Neuronal stem cell (in vitro differentiated cells): ENCODE results near the gene AUTS2.

ENCODE experiments used
- DNase-seq: peaks from one replicate; pipeline ENCODE4 v3.0.0-alpha.2; 2013; ENCODE audit warnings: low spot score
- H2AFZ ChIP-seq: one replicate; pipeline ENCODE4 v1.6.1; 2013; ENCODE audit warnings: mild to moderate bottlenecking, low read length, inconsistent platforms
- H2AK5ac ChIP-seq: 2 replicates; pipeline ENCODE4 v1.6.1; 2013; ENCODE audit warnings: low read depth, mild to moderate bottlenecking, inconsistent platforms, low read length, moderate library complexity, mixed read lengths
- H2BK120ac ChIP-seq: 2 replicates; pipeline ENCODE4 v1.6.1; 2013; ENCODE audit warnings: low read depth, mild to moderate bottlenecking, inconsistent platforms, low read length, moderate library complexity, mixed read lengths
- H2BK12ac ChIP-seq: one replicate; pipeline ENCODE4 v1.6.1; 2013; ENCODE audit warnings: low read length, inconsistent platforms
- H2BK15ac ChIP-seq: 2 replicates; pipeline ENCODE4 v1.6.1; 2013; ENCODE audit warnings: mild to moderate bottlenecking, low read length, inconsistent platforms, mixed read lengths
- H2BK5ac ChIP-seq: one replicate; pipeline ENCODE4 v1.6.1; 2013; ENCODE audit warnings: inconsistent platforms, mild to moderate bottlenecking, low read length, moderate library complexity
- H3K14ac ChIP-seq: one replicate; pipeline ENCODE4 v1.6.1; 2013; ENCODE audit warnings: low read length, inconsistent platforms
- H3K18ac ChIP-seq: 2 replicates; pipeline ENCODE4 v1.6.1; 2013; ENCODE audit warnings: low read length, inconsistent platforms
- H3K23ac ChIP-seq: 2 replicates; pipeline ENCODE4 v1.6.1; 2013; ENCODE audit warnings: low read depth, mild to moderate bottlenecking, mixed read lengths, low read length, inconsistent platforms; ENCODE audit not compliant: poor library complexity
- H3K27ac ChIP-seq: replicated peaks from 3 replicates; pipeline ENCODE4 v1.5.1; 2013; ENCODE audit warnings: low read length, inconsistent platforms
- H3K27me3 ChIP-seq, 3 experiments: 2 replicates each; pipeline ENCODE4 v1.6.1; 2013; ENCODE audit warnings: low read length in 3 of 3, mild to moderate bottlenecking in 2 of 3, inconsistent platforms in 1 of 3, low read depth in 1 of 3, mixed read lengths in 1 of 3, moderate library complexity in 1 of 3; ENCODE audit not compliant: control insufficient read depth in 3 of 3, insufficient read depth in 3 of 3
- H3K36me3 ChIP-seq, 2 donors: replicated peaks in 1 of 2; 2 replicates each; pipeline ENCODE4 v1.6.1; 2013; ENCODE audit warnings: low read length in 2 of 2; ENCODE audit not compliant: control insufficient read depth in 2 of 2, insufficient read depth in 2 of 2
- H3K4ac ChIP-seq: 2 replicates; pipeline ENCODE4 v1.6.1; 2013; ENCODE audit warnings: inconsistent platforms, mild to moderate bottlenecking, low read length, moderate library complexity
- H3K4me1 ChIP-seq, 2 donors: 1 replicate in 1 of 2; 2 replicates in 1 of 2; pipeline ENCODE4 v1.6.1; 2013; ENCODE audit warnings: low read length in 2 of 2, low read depth in 1 of 2; ENCODE audit not compliant: control insufficient read depth in 2 of 2, insufficient read depth in 1 of 2
- H3K4me2 ChIP-seq: one replicate; pipeline ENCODE4 v1.6.1; 2013; ENCODE audit warnings: mild to moderate bottlenecking, low read length, inconsistent platforms; ENCODE audit not compliant: insufficient read depth, poor library complexity, severe bottlenecking
- H3K4me3 ChIP-seq, 2 donors: 2 replicates each; pipeline ENCODE4 v1.5.1; 2013; ENCODE audit warnings: low read length in 2 of 2, mild to moderate bottlenecking in 2 of 2, inconsistent platforms in 1 of 2, moderate library complexity in 1 of 2
- H3K79me1 ChIP-seq: one replicate; pipeline ENCODE4 v1.6.1; 2013; ENCODE audit warnings: low read depth, mild to moderate bottlenecking, inconsistent platforms, low read length, moderate library complexity
- H3K9ac ChIP-seq: one replicate; pipeline ENCODE4 v1.6.1; 2013; ENCODE audit warnings: mild to moderate bottlenecking, low read depth, low read length, inconsistent platforms; ENCODE audit not compliant: poor library complexity
- H3K9me3 ChIP-seq, 2 donors: replicated peaks in 1 of 2; 2 replicates each; pipeline versions ENCODE3 to v1.6.1; 2013; ENCODE audit warnings: low read length in 2 of 2, mild to moderate bottlenecking in 2 of 2, inconsistent platforms in 1 of 2, low read depth in 1 of 2, mixed read lengths in 1 of 2, moderate library complexity in 1 of 2; ENCODE audit not compliant: control insufficient read depth in 2 of 2, insufficient read depth in 1 of 2
- H4K8ac ChIP-seq: one replicate; pipeline ENCODE4 v1.6.1; 2013; ENCODE audit warnings: low read depth, mild to moderate bottlenecking, inconsistent platforms, low read length, moderate library complexity
- H4K91ac ChIP-seq: one replicate; pipeline ENCODE4 v1.6.1; 2013; ENCODE audit warnings: low read length, low read depth, mild to moderate bottlenecking, inconsistent platforms; ENCODE audit not compliant: poor library complexity
- WGBS, 2 donors: extraction: QIAGEN DNeasy Blood & Tissue Kit; methylation state at CpG; one replicate each; pipeline ENCODE4 v1.1.7; 2013; ENCODE audit warnings: missing lambda C conversion rate in 2 of 2, mixed read lengths in 1 of 2; ENCODE audit not compliant: insufficient read length in 2 of 2, insufficient replicate concordance in 1 of 2; ENCODE audit errors: extremely low coverage in 2 of 2; 5-methylcytosine and 5-hydroxymethylcytosine counted together

AUTS2 gene

GRCh38 chr7:69892790-69893189 lies 294.5 kb downstream of the AUTS2 start:
- H3K4me1 ChIP-seq: peaks cover 4 to 12% of the 10 kb centered on the region in 2 donors

GRCh38 chr7:69893906-69894305 lies 295.6 kb downstream of the AUTS2 start:
- H3K79me1 ChIP-seq: no peaks in the 10 kb centered on the region
- no peak overlapping the region for H3K14ac ChIP-seq
- no peak overlapping the region for H2AK5ac ChIP-seq
- peaks cover 0 to 7% of the 10 kb centered on the region in 2 donors for H3K9me3 ChIP-seq
- no peak for DNase-seq
- H3K27ac ChIP-seq: no peak overlapping the region
- H3K4me1 ChIP-seq: peaks cover 4 to 12% of the 10 kb centered on the region in 2 donors
- no peak overlapping the region for H3K4me2 ChIP-seq
- H4K91ac ChIP-seq: no peak overlapping the region
- no peak overlapping the region for H3K23ac ChIP-seq
- H3K36me3 ChIP-seq: no peaks in the 10 kb centered on the region
- no peak overlapping the region for H2BK12ac ChIP-seq
- WGBS, 2 donors: no CpG with 5 or more reads among the region's 3 CpGs
- H2BK15ac ChIP-seq: no peak overlapping the region
- no peak overlapping the region for H2AFZ ChIP-seq
- H3K4me3 ChIP-seq: no peak overlapping the region
- no peak overlapping the region for H3K4ac ChIP-seq
- H2BK120ac ChIP-seq: no peak overlapping the region
- H4K8ac ChIP-seq: no peak overlapping the region
- H3K18ac ChIP-seq: no peak overlapping the region
- H3K27me3 ChIP-seq: no peaks in the 10 kb centered on the region
- no peak overlapping the region for H3K9ac ChIP-seq
- H2BK5ac ChIP-seq: no peak overlapping the region

More at GRCh38 chr7:69892790-69893189, 294.5 kb downstream of the AUTS2 start:
- Histone ChIP-seq H3K27me3 (no peaks in the 10 kb centered on the region), H3K4ac (no peak overlapping the region), H2AK5ac (no peak overlapping the region), H3K4me3 (no peak overlapping the region), H4K91ac (no peak overlapping the region), H3K27ac (no peak overlapping the region), H3K9me3 (peaks cover 0 to 10% of the 10 kb centered on the region in 2 donors), H3K18ac (no peak overlapping the region), H3K14ac (no peak overlapping the region), H3K23ac (no peak overlapping the region), H2BK12ac (no peak overlapping the region), H3K4me2 (no peak overlapping the region), H2BK120ac (no peak overlapping the region), H4K8ac (no peak overlapping the region), H3K9ac (no peak overlapping the region), H3K79me1 (no peaks in the 10 kb centered on the region), H2BK15ac (no peak overlapping the region), H2AFZ (no peak overlapping the region), H3K36me3 (no peaks in the 10 kb centered on the region), H2BK5ac (no peak overlapping the region)
- no peak for DNase-seq

GRCh38 chr7:69895446-69895845 lies 297.2 kb downstream of the AUTS2 start:
- no peak overlapping the region for H2BK5ac ChIP-seq
- no peak for DNase-seq
- H3K27ac ChIP-seq: no peak overlapping the region
- no peak overlapping the region for H2AFZ ChIP-seq
- H2BK120ac ChIP-seq: no peak overlapping the region
- H3K14ac ChIP-seq: no peak overlapping the region
- no peak overlapping the region for H3K9ac ChIP-seq
- H3K4me3 ChIP-seq: no peak overlapping the region
- no peak overlapping the region for H4K91ac ChIP-seq
- peaks cover 0 to 7% of the 10 kb centered on the region in 2 donors for H3K9me3 ChIP-seq
- H2AK5ac ChIP-seq: no peak overlapping the region
- H3K27me3 ChIP-seq: no peaks in the 10 kb centered on the region
- no peak overlapping the region for H2BK12ac ChIP-seq
- H3K4ac ChIP-seq: no peak overlapping the region
- no peak overlapping the region for H3K23ac ChIP-seq
- no peak overlapping the region for H3K18ac ChIP-seq
- no peak overlapping the region for H4K8ac ChIP-seq
- no CpG with 5 or more reads among the region's 2 CpGs for WGBS, 2 donors
- no peak overlapping the region for H2BK15ac ChIP-seq
- no peaks in the 10 kb centered on the region for H3K79me1 ChIP-seq
- H3K4me1 ChIP-seq: peaks cover 2 to 9% of the 10 kb centered on the region in 2 donors
- no peak overlapping the region for H3K4me2 ChIP-seq
- H3K36me3 ChIP-seq: peaks cover 0 to 8% of the 10 kb centered on the region in 2 donors

- Histone ChIP-seq H3K27ac (no peak overlapping the region), H2BK120ac (no peak overlapping the region), H3K4ac (no peak overlapping the region), H3K18ac (no peak overlapping the region), H2BK15ac (no peak overlapping the region), H2AFZ (no peak overlapping the region), H3K79me1 (no peaks in the 10 kb centered on the region), H2BK12ac (no peak overlapping the region), H2AK5ac (no peak overlapping the region), H3K9me3 (peaks cover 0 to 7% of the 10 kb centered on the region in 2 donors), H4K91ac (no peak overlapping the region), H3K9ac (no peak overlapping the region), H3K4me2 (no peak overlapping the region), H3K4me1 (peaks cover 2 to 9% of the 10 kb centered on the region in 2 donors), H3K27me3 (no peaks in the 10 kb centered on the region), H3K4me3 (no peak overlapping the region), H4K8ac (no peak overlapping the region), H3K36me3 (peaks cover 0 to 8% of the 10 kb centered on the region in 2 donors), H3K14ac (no peak overlapping the region), H2BK5ac (no peak overlapping the region), H3K23ac (no peak overlapping the region)
- WGBS, 2 donors: no CpG with 5 or more reads among the region's 5 CpGs
- no peak for DNase-seq
These were observed 297.8 kb downstream of the AUTS2 start for GRCh38 chr7:69896121-69896520.
